ENCODE data around the gene DPPA5.

DNA sequence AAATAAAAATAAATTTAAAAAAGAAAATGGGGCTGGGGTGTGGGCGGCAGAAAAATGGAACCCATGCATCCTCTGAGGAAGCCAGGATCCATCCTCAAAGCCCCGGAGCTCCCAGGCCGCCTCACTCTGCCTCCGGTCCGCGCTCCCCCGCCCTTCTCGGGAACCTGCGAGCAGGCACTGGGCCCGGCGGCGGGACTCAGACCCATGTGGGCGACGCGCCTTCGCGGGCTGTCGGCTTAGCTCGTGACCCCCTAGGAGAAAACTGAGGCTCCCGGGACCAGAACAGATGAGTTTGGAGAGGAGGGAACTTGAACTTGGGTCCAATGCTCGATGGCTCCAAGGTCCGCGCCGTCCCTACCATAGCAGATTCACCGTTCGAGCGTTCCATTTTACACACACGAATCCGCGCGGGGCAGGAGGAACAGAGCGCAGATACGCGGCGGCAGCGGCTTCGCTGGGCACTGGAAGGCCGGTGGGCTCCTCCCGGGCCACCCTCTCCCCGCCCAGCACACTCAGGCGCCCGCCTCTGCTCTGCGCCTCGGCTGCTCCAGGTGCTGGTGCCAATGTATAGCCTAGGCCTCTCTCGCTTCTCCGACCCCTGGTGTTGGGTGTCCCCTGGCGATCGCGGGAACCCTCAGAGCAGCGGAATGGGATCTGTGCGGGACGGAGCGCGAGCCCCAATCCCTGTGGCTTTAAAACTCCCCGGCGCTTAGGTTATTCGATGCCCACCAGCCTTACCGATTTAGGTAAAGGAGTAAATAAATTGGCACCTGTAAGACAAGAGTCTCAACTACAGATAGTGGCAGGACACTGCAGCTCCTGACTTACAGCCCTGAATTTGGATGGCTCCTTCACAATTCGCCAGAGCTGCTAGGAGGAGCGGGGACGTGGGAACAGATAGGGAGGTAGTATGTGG lies 39.2 kb downstream of the DPPA5 start:
- TF ChIP-seq POLR2A (IDR thresholded peaks at IDR 0.05; ENCODE audit: low read length) = no peak
- TF ChIP-seq GATA1 (IDR thresholded peaks at IDR 0.05; ENCODE audit: low read depth, low read length) = no peak
